Testis (tissue), 2 donors: ENCODE measurements around the gene ZNF775.

Source experiments
- POLR2A ChIP-seq: fragments of 450-650 bp; IDR thresholded peaks from one replicate; pipeline ENCODE4 v1.6.1; 2017; ENCODE audit warnings: antibody characterized with exemption, mild to moderate bottlenecking, moderate library complexity
- TF ChIP-seq, protein P1 (sequence below), 3 experiments: fragments of 450-650 bp in 2 of 3; fragments of 200-600 bp in 1 of 3; sonication (generic) in 1 of 3; IDR thresholded peaks; one replicate each; pipeline ENCODE4 v1.5.1; 2016 to 2019; ENCODE audit warnings: antibody characterized with exemption in 3 of 3, mild to moderate bottlenecking in 2 of 3, moderate library complexity in 1 of 3

DNA sequence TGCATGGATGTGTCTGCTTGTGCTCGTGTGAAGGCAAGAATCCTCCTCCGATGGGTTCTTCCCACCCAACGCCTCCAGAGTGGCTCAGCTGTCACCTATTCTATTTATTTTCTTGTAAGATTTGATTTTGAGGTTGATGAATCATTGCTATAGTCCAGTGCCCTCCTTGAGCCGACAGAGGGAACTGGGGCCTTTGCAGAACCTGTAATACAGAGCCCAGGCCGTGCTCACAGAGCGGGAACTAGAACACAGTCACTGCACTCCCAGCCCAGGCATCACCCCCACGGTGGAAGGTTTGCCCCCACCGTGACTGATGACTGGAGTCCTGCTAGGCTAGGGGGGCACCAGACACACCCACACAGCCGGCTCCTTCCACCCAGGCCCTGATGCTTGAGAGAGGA, 39.7 kb upstream of the ZNF775 start:
- TF ChIP-seq, protein P1, sequence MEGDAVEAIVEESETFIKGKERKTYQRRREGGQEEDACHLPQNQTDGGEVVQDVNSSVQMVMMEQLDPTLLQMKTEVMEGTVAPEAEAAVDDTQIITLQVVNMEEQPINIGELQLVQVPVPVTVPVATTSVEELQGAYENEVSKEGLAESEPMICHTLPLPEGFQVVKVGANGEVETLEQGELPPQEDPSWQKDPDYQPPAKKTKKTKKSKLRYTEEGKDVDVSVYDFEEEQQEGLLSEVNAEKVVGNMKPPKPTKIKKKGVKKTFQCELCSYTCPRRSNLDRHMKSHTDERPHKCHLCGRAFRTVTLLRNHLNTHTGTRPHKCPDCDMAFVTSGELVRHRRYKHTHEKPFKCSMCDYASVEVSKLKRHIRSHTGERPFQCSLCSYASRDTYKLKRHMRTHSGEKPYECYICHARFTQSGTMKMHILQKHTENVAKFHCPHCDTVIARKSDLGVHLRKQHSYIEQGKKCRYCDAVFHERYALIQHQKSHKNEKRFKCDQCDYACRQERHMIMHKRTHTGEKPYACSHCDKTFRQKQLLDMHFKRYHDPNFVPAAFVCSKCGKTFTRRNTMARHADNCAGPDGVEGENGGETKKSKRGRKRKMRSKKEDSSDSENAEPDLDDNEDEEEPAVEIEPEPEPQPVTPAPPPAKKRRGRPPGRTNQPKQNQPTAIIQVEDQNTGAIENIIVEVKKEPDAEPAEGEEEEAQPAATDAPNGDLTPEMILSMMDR (IDR thresholded peaks at IDR 0.05): no peak
- no peak for TF ChIP-seq POLR2A
